Middle frontal gyrus (tissue), 1 donor: ENCODE data around the gene SMARCA2.

Source experiments
- DNase-seq: peaks from one replicate; pipeline ENCODE4 v3.0.0-alpha.2; 2015; ENCODE audit warnings: low spot score; ENCODE audit errors: extremely low spot score

The SMARCA2 gene

GRCh38 chr9:2166203-2166602 lies 151.1 kb downstream of the SMARCA2 start:
- DNase-seq: no peak

GRCh38 chr9:2169035-2169434 lies 153.9 kb downstream of the SMARCA2 start:
- DNase-seq: no peak

- DNase-seq: no peak
Measured at GRCh38 chr9:2170722-2171121, 155.6 kb downstream of the SMARCA2 start.

GRCh38 chr9:2173170-2173569 lies 158.0 kb downstream of the SMARCA2 start:
- no peak for DNase-seq

GRCh38 chr9:2173861-2174260 lies 158.7 kb downstream of the SMARCA2 start:
- no peak for DNase-seq

- no peak for DNase-seq
Measured at GRCh38 chr9:2174306-2174705, 159.2 kb downstream of the SMARCA2 start.

- no peak for DNase-seq
Measured at GRCh38 chr9:2174911-2175310, 159.8 kb downstream of the SMARCA2 start.

- no peak for DNase-seq
Measured at GRCh38 chr9:2177121-2177520, 162.0 kb downstream of the SMARCA2 start.

- no peak for DNase-seq
Measured at GRCh38 chr9:2178034-2178734, 163.0 kb downstream of the SMARCA2 start.

GRCh38 chr9:2179567-2179966 lies 164.4 kb downstream of the SMARCA2 start:
- no peak for DNase-seq

- no peak for DNase-seq
Measured at GRCh38 chr9:2180154-2180553, 165.0 kb downstream of the SMARCA2 start.

GRCh38 chr9:2180704-2181103 lies 165.6 kb downstream of the SMARCA2 start:
- no peak for DNase-seq

- no peak for DNase-seq
Measured at GRCh38 chr9:2181792-2182191, 166.6 kb downstream of the SMARCA2 start.

- DNase-seq: no peak
Measured at GRCh38 chr9:2190939-2191608, 175.9 kb downstream of the SMARCA2 start.

- no peak for DNase-seq
Measured at GRCh38 chr9:2191609-2191972, 176.4 kb downstream of the SMARCA2 start.

GRCh38 chr9:2192356-2192979 lies 177.3 kb downstream of the SMARCA2 start:
- DNase-seq: no peak

- DNase-seq: no peak
Measured at GRCh38 chr9:2193552-2193951, 178.4 kb downstream of the SMARCA2 start.

GRCh38 chr9:2195211-2195610 lies 180.1 kb downstream of the SMARCA2 start:
- no peak for DNase-seq

- no peak for DNase-seq
Measured at GRCh38 chr9:2196757-2197156, 181.6 kb downstream of the SMARCA2 start.

- no peak for DNase-seq
Measured at GRCh38 chr9:2198956-2199635, 183.9 kb downstream of the SMARCA2 start.

GRCh38 chr9:2199999-2200796 lies 185.1 kb downstream of the SMARCA2 start:
- DNase-seq: no peak
